HepG2 (cell line): Measurements from ENCODE around the gene DNAJB6.

ENCODE experiments used
- BATF2 ChIP-seq: sonication (generic); formaldehyde crosslinking; IDR thresholded peaks from 2 replicates; pipeline ENCODE4 v1.8.0; 2022; ENCODE audit warnings: mild to moderate bottlenecking, missing genetic modification reagents, moderate library complexity
- BRCA1 ChIP-seq: sonication (generic); formaldehyde crosslinking; IDR thresholded peaks from 2 replicates; pipeline ENCODE4 v1.4.0; 2020; ENCODE audit warnings: missing genetic modification reagents
- CTCF ChIP-seq: sonication (generic); formaldehyde crosslinking; IDR thresholded peaks from 2 replicates; pipeline ENCODE4 v1.5.0; 2020; ENCODE audit warnings: mild to moderate bottlenecking, missing genetic modification reagents, moderate library complexity
- HDAC1 ChIP-seq: sonication (generic); formaldehyde crosslinking; IDR thresholded peaks from 2 replicates; pipeline ENCODE4 v1.5.1; 2020; ENCODE audit warnings: mild to moderate bottlenecking, missing genetic modification reagents
- PLRG1 ChIP-seq: fragments of 450-650 bp; conservative IDR thresholded peaks from 2 replicates; pipeline ENCODE4 v1.6.1; 2016
- POLR2A ChIP-seq, 2 experiments: IDR thresholded peaks; 2 replicates each; pipeline ENCODE4 v1.6.1; 2011; ENCODE audit warnings: low read depth in 2 of 2, low read length in 2 of 2, mild to moderate bottlenecking in 1 of 2, moderate library complexity in 1 of 2; ENCODE audit not compliant: insufficient read depth in 1 of 2
- POLR2G ChIP-seq: fragments of 200-400 bp; formaldehyde crosslinking; IDR thresholded peaks from 2 replicates; pipeline ENCODE4 v1.6.1; 2018; ENCODE audit warnings: mild to moderate bottlenecking, low read depth, low read length, moderate library complexity
- SNAI1 ChIP-seq: sonication (generic); formaldehyde crosslinking; IDR thresholded peaks from 2 replicates; pipeline ENCODE4 v1.5.0; 2020; ENCODE audit warnings: mild to moderate bottlenecking, missing genetic modification reagents, borderline replicate concordance
- SNAPC5 ChIP-seq: sonication (generic); formaldehyde crosslinking; IDR thresholded peaks from 2 replicates; pipeline ENCODE4 v1.8.1; 2023; ENCODE audit warnings: mild to moderate bottlenecking, missing genetic modification reagents, borderline replicate concordance
- ZBTB26 ChIP-seq: IDR thresholded peaks from 2 replicates; pipeline ENCODE4 v1.6.1; 2016; ENCODE audit warnings: missing compliant biosample characterization, missing genetic modification reagents, borderline replicate concordance
- ZNF598 ChIP-seq: sonication (generic); formaldehyde crosslinking; IDR thresholded peaks from 2 replicates; pipeline ENCODE4 v1.5.1; 2020; ENCODE audit warnings: mild to moderate bottlenecking, missing genetic modification reagents, borderline replicate concordance
- ZNF740 ChIP-seq: sonication (generic); formaldehyde crosslinking; IDR thresholded peaks from 2 replicates; pipeline ENCODE4 v1.4.0; 2020; ENCODE audit warnings: missing genetic modification reagents

GRCh38 chr7:157329447-157329846 is 7.4 kb upstream of the DNAJB6 start:
- no peak for TF ChIP-seq ZNF740 (CRISPR knock-in tag)
- no peak for TF ChIP-seq ZNF598 (CRISPR knock-in tag)
- TF ChIP-seq CTCF: no peak
- no peak for TF ChIP-seq ZBTB26 (CRISPR knock-in tag)
- no peak for TF ChIP-seq BATF2 (CRISPR knock-in tag)
- no peak for TF ChIP-seq SNAI1 (CRISPR knock-in tag)
- no peak for TF ChIP-seq BRCA1 (CRISPR knock-in tag)
- TF ChIP-seq POLR2A (IDR thresholded peaks at IDR 0.05; ENCODE audit: insufficient read depth in 1 of 2, low read depth in 2 of 2, low read length in 2 of 2): no peak
- TF ChIP-seq SNAPC5 (CRISPR knock-in tag): no peak
- TF ChIP-seq POLR2G: no peak
- no peak for TF ChIP-seq HDAC1 (CRISPR knock-in tag)
- TF ChIP-seq PLRG1: no peak
